Fibroblast of the aortic adventitia (primary cell): ENCODE measurements around the gene METTL16. TPM values are rescaled to one million over a fixed set of nuclear protein-coding genes. Genes with fewer than 3 reads are reported as not detected.
A peak's percentile ranks its signal among the peaks of the same experiment; 100 is the strongest.

Experiments
- DNase-seq: peaks from one replicate; pipeline ENCODE4 v3.0.0-alpha.2; 2010; ENCODE audit warnings: low read depth
- H3K4me3 ChIP-seq: 2 replicates; pipeline ENCODE4 v1.5.1; 2011; ENCODE audit warnings: low read depth, mild to moderate bottlenecking, control low read depth, low read length, moderate library complexity
- CTCF ChIP-seq: IDR thresholded peaks from 2 replicates; pipeline ENCODE4 v1.5.1; 2011; ENCODE audit warnings: mild to moderate bottlenecking, low read length, control low read depth, inconsistent platforms; ENCODE audit not compliant: insufficient read depth
- small RNA-seq: library from RNA; depleted of rRNA; stranded (forward); fragments of <200 nt; gene quantifications from one replicate; pipeline ENCODE3, GENCODE V24; 2012
- total RNA-seq: library from RNA; depleted of rRNA; stranded (reverse); fragments of >200 nt; gene quantifications from 2 replicates; pipeline ENCODE4 v1.2.3, GENCODE V29; 2012; ENCODE audit warnings: low replicate concordance

Gene METTL16
- total RNA-seq, 1 donor, result 18.7 TPM

GRCh38 chr17:2371183-2372130 is 140.2 kb downstream of the METTL16 start:
- no peak for DNase-seq
- no peak overlapping the region for H3K4me3 ChIP-seq
- TF ChIP-seq CTCF, result no peak

- no peak overlapping the region for H3K4me3 ChIP-seq
- no peak for DNase-seq
- no peak for TF ChIP-seq CTCF
Observed at GRCh38 chr17:2370211-2370589, 141.5 kb downstream of the METTL16 start.

GRCh38 chr17:2369551-2370210 is 142.0 kb downstream of the METTL16 start:
- DNase-seq, result peak; percentile 35
- no peak overlapping the region for H3K4me3 ChIP-seq
- TF ChIP-seq CTCF, result peak; percentile 21

GRCh38 chr17:2369039-2369438 is 142.6 kb downstream of the METTL16 start:
- DNase-seq, result peak; percentile 22
- no peak overlapping the region for H3K4me3 ChIP-seq
- no peak for TF ChIP-seq CTCF

- no peak overlapping the region for H3K4me3 ChIP-seq
- no peak for TF ChIP-seq CTCF
- DNase-seq, result no peak
Observed at GRCh38 chr17:2368359-2368758, 143.3 kb downstream of the METTL16 start.

GRCh38 chr17:2366747-2367494 is 144.8 kb downstream of the METTL16 start:
- peak; percentile 8 for TF ChIP-seq CTCF
- no peak overlapping the region for H3K4me3 ChIP-seq
- no peak for DNase-seq

Small RNA genes lying within 50 kb of the gene (small RNA-seq; reads per million reads assigned to genes)
- gene AC006435.3 (not detected), gene AC006435.4 (not detected), gene AC006435.5 (not detected)

Other genes starting within 250 kb of the METTL16 start
- gene SMG6, start 208.1 kb downstream of the METTL16 start, total RNA-seq, result 37.5 and 49.3 TPM in 2 replicates
- 9.1 and 29.4 TPM in 2 replicates for gene SRR, start 207.9 kb downstream of the METTL16 start, total RNA-seq
- 24.2 and 44.5 TPM in 2 replicates for gene TSR1, start 175.4 kb downstream of the METTL16 start, total RNA-seq
- gene SGSM2, start 174.4 kb downstream of the METTL16 start, total RNA-seq, result 31.0 and 47.3 TPM in 2 replicates
- 12.2 and 17.7 TPM in 2 replicates for gene MNT, start 110.8 kb downstream of the METTL16 start, total RNA-seq
- 81.0 and 131 TPM in 2 replicates for gene PAFAH1B1, start 81.8 kb upstream of the METTL16 start, total RNA-seq
- 17.1 and 39.1 TPM in 2 replicates for gene CLUH, start 199.9 kb upstream of the METTL16 start, total RNA-seq
- not detected in 2 replicates for gene CCDC92B, start 237.8 kb upstream of the METTL16 start, total RNA-seq